ENCODE measurements around the gene LAMA2.

GRCh38 chr6:129041563-129041962, 158.6 kb downstream of the LAMA2 start:
- TF ChIP-seq POLR2AphosphoS5 (IDR thresholded peaks at IDR 0.05; ENCODE audit: low read depth, low read length): no peak
- no peak for TF ChIP-seq NFIC (IDR thresholded peaks at IDR 0.05; ENCODE audit: borderline replicate concordance)
- TF ChIP-seq CTCF (IDR thresholded peaks at IDR 0.05): no peak
- no peak for TF ChIP-seq JUND (IDR thresholded peaks at IDR 0.05)
- TF ChIP-seq EP300 (IDR thresholded peaks at IDR 0.05; ENCODE audit: borderline replicate concordance in 1 of 2, low read depth in 1 of 2, low read length in 1 of 2): no peak
- TF ChIP-seq REST (IDR thresholded peaks at IDR 0.05; ENCODE audit: low read depth, low read length): no peak
- TF ChIP-seq YY1 (IDR thresholded peaks at IDR 0.05; ENCODE audit: low read depth): no peak
- TF ChIP-seq FOXM1 (IDR thresholded peaks at IDR 0.05; ENCODE audit: low read depth): no peak

Data from SK-N-SH (cell line).